Measurements from ENCODE around the gene WHAMM. TPM values are rescaled to one million over a fixed set of nuclear protein-coding genes. Genes with fewer than 3 reads are reported as not detected.

The WHAMM gene
- total RNA-seq, 2 experiments from 2014 or later = 8.6 to 13.6 TPM

- intact Hi-C loops (cut with micrococcal nuclease; ENCODE audit: unreplicated experiment) = no loop called here
- Histone ChIP-seq H3K36me3 (ENCODE audit: insufficient read depth, low read length) (no peaks in the 10 kb centered on the region), H3K9me2 (ENCODE audit: insufficient read depth, low read length) (no peaks in the 10 kb centered on the region), H3K4me2 (ENCODE audit: low read length) (no peak overlapping the region), H3K4me1 (ENCODE audit: insufficient read depth, low read length, poor library complexity, severe bottlenecking) (peaks cover 19% of the 10 kb centered on the region), H3K9me3 (ENCODE audit: low read length) (no peaks in the 10 kb centered on the region), H3K27ac (ENCODE audit: low read depth, low read length, poor library complexity, severe bottlenecking) (no peak overlapping the region), H3K4me3 (ENCODE audit: low read depth, low read length, poor library complexity, severe bottlenecking) (no peak overlapping the region), H4K20me1 (ENCODE audit: insufficient read depth, low read length) (no peaks in the 10 kb centered on the region), H2AFZ (ENCODE audit: low read length) (no peak overlapping the region), H3K79me2 (ENCODE audit: insufficient read depth, low read depth, low read length) (no peaks in the 10 kb centered on the region)
- ChIA-PET CTCF (ENCODE audit: unreplicated experiment) (no interaction called here), POLR2A (no interaction called here)
- TF ChIP-seq CTCF (conservative IDR thresholded peaks at IDR 0.05; ENCODE audit: low read length) (no peak), EZH2phosphoT487 (IDR thresholded peaks at IDR 0.05; ENCODE audit: borderline replicate concordance, low read depth, low read length) (no peak)
- BruUV-seq (replicated peaks) = no TSS peak
- no peak for DNase-seq (ENCODE audit: low spot score)
Measured at GRCh38 chr15:82851306-82851850, 42.0 kb downstream of the WHAMM start.

DNA sequence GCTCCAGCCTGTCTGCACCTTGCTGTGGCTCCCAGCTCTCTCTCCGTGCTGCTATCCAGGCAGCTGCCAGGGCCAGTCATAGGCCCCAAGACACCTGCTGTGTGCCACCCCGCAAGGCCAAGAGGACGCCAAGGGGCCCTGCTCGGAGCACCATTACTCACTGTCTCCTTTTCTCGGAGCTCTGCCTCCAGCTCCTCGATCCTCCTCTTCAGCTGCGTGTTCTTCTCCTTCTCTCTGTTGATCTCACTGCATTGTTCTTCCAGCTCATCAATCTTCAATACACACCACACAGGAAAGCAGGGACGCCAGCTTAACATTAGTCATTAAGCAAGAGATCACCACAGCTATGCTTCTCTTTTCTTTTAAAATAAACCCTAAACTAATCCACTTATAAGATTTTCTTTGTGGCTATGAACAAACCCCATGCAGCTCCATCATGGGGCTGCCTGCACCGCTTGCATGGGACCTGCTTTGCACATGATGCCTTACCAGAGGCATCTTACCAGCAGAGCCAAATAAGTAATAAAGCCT lies 42.6 kb downstream of the WHAMM start:
- ChIA-PET CTCF (ENCODE audit: unreplicated experiment) (no interaction called here), POLR2A (interaction anchor here (0.7 kb wide), 1 partner anchor 9 kb away, joined by 3 read pairs; no protein-coding TSS in a partner anchor)
- no peaks in the 10 kb centered on the region for H3K79me2 ChIP-seq (ENCODE audit: insufficient read depth, low read depth, low read length)
- H3K9me2 ChIP-seq (ENCODE audit: insufficient read depth, low read length) = no peaks in the 10 kb centered on the region
- H3K36me3 ChIP-seq (ENCODE audit: insufficient read depth, low read length) = no peaks in the 10 kb centered on the region
- H3K27ac ChIP-seq (ENCODE audit: low read depth, low read length, poor library complexity, severe bottlenecking) = no peak overlapping the region
- DNase-seq (ENCODE audit: low spot score) = no peak
- H3K4me1 ChIP-seq (ENCODE audit: insufficient read depth, low read length, poor library complexity, severe bottlenecking) = peaks cover 19% of the 10 kb centered on the region
- no peak overlapping the region for H3K4me3 ChIP-seq (ENCODE audit: low read depth, low read length, poor library complexity, severe bottlenecking)
- BruUV-seq (replicated peaks) = no TSS peak
- no peaks in the 10 kb centered on the region for H4K20me1 ChIP-seq (ENCODE audit: insufficient read depth, low read length)
- H3K9me3 ChIP-seq (ENCODE audit: low read length) = no peaks in the 10 kb centered on the region
- intact Hi-C loops (cut with micrococcal nuclease; ENCODE audit: unreplicated experiment) = no loop called here
- H2AFZ ChIP-seq (ENCODE audit: low read length) = no peak overlapping the region
- no peak for TF ChIP-seq EZH2phosphoT487 (IDR thresholded peaks at IDR 0.05; ENCODE audit: borderline replicate concordance, low read depth, low read length)
- TF ChIP-seq CTCF (conservative IDR thresholded peaks at IDR 0.05; ENCODE audit: low read length) = no peak
- no peak overlapping the region for H3K4me2 ChIP-seq (ENCODE audit: low read length)

DNA sequence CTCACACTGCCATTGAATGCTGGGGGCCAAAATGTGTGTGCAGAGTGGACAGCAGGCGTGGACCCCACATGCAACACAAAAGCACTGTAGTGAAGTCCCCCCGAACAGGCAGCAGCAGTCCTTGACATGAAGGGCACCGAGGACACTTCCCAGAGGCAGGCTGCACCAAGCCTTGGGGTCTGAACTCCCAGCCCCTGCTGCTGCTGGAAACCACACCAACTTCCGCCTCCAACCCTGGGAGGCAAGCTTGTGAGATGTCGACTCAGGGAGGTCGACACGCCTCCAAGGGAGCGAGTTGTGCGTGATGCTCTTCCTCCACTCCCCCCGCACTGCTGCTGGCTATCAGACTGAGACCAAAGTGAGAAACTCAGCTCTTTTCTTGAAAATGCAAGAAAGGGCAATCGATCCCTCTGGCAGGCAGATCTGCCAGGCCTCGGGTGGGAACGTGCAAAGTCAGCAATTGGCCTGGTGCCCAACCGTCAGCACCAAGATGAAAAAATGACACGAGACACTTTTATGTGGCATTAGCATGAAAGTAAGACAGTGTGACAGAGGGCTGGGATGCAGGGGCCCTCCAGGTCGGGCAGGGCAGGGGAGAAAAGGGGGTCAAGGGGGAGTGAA lies 43.6 kb downstream of the WHAMM start:
- H3K9me3 ChIP-seq (ENCODE audit: low read length) = no peaks in the 10 kb centered on the region
- H3K4me1 ChIP-seq (ENCODE audit: insufficient read depth, low read length, poor library complexity, severe bottlenecking) = peaks cover 19% of the 10 kb centered on the region
- no peak overlapping the region for H3K27ac ChIP-seq (ENCODE audit: low read depth, low read length, poor library complexity, severe bottlenecking)
- intact Hi-C loops (cut with micrococcal nuclease; ENCODE audit: unreplicated experiment) = no loop called here
- no peaks in the 10 kb centered on the region for H3K9me2 ChIP-seq (ENCODE audit: insufficient read depth, low read length)
- no TSS peak for BruUV-seq (replicated peaks)
- H4K20me1 ChIP-seq (ENCODE audit: insufficient read depth, low read length) = no peaks in the 10 kb centered on the region
- H3K36me3 ChIP-seq (ENCODE audit: insufficient read depth, low read length) = no peaks in the 10 kb centered on the region
- H3K4me2 ChIP-seq (ENCODE audit: low read length) = no peak overlapping the region
- no peak overlapping the region for H2AFZ ChIP-seq (ENCODE audit: low read length)
- ChIA-PET CTCF (ENCODE audit: unreplicated experiment) (no interaction called here), POLR2A (no interaction called here)
- DNase-seq (ENCODE audit: low spot score) = no peak
- TF ChIP-seq EZH2phosphoT487 (IDR thresholded peaks at IDR 0.05; ENCODE audit: borderline replicate concordance, low read depth, low read length) = no peak
- no peaks in the 10 kb centered on the region for H3K79me2 ChIP-seq (ENCODE audit: insufficient read depth, low read depth, low read length)
- H3K4me3 ChIP-seq (ENCODE audit: low read depth, low read length, poor library complexity, severe bottlenecking) = no peak overlapping the region
